ENCODE results near the gene FIGN. TPM values are rescaled to one million over a fixed set of nuclear protein-coding genes. Genes with fewer than 3 reads are reported as not detected.

Gene FIGN
- total and polyA plus RNA-seq, 10 of the 15 experiments (the other 5 are each of a cell fraction or from before 2014, with no cell fraction given) = under 0.01 to 0.01 TPM; not detected in 8

DNA sequence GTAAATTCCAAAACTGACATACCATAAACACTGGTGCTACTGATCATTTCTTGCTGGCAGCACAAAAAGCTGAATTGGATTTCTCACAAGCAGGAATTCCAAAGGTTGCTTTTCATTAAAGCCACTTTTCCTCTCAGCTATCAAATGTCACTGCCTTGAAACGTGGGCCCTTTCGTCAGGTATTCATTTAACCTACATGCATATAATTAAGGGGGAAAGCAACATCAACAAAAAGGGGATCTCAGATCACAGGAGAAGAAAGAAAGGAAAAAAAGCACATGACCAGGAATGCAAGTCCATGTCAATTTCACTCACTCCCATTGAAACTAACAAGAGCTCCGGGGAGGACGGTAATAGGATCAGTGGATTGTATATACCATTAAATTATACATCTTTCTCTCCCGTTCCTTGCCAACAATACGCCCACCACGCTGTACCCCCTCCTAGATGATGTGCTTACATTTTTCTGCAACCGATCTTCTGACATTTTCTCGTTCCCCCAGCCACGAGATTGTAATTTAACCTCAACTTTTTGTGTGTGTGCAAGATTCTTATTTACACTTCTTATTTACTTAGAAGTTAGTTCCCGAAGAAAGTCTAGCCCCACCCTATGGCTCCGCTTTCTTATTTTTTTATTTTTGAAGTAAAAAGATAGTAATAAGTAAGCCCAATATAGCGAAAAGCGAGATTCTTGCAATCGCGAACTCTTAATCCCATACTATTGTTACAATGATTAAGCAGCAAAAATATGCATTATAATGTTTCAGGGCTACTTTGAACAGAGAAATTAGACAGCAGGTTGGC, 725 bp downstream of the FIGN start:
- no peaks in the 10 kb centered on the region for H3K36me3 ChIP-seq (ENCODE audit: control insufficient read depth in 2 of 2, insufficient read depth in 2 of 2, low read length in 1 of 2)
- H3K4me1 ChIP-seq (ENCODE audit: control insufficient read depth, insufficient read depth, low read length) = no peaks in the 10 kb centered on the region
- H3K79me2 ChIP-seq (ENCODE audit: control insufficient read depth, insufficient read depth, low read length) = no peaks in the 10 kb centered on the region
- FAIRE-seq = no peak
- intact Hi-C loops (cut with micrococcal nuclease; ENCODE audit: unreplicated experiment) = no loop called here
- RAD21 ChIA-PET (ENCODE audit: unreplicated experiment) = no interaction called here
- H3K27me3 ChIP-seq (replicated peaks in 1 of 2; ENCODE audit: control insufficient read depth in 2 of 2, insufficient read depth in 2 of 2, low read length in 1 of 2) = peaks cover 5 to 9% of the 10 kb centered on the region in 2 experiments
- WGBS (ENCODE audit: insufficient coverage, insufficient replicate concordance, low lambda C conversion rate, missing lambda C conversion rate) = 38% methylated on average over 16 of the region's 16 CpGs
- H4K20me1 ChIP-seq (ENCODE audit: control insufficient read depth, insufficient read depth) = no peaks in the 10 kb centered on the region
- H3K4me3 ChIP-seq = no peak overlapping the region
- no peak overlapping the region for H3K4me2 ChIP-seq (ENCODE audit: control insufficient read depth, insufficient read depth)
- H2AFZ ChIP-seq (ENCODE audit: control insufficient read depth, low read depth, low read length) = no peak overlapping the region
- no TSS peak for BruUV-seq (replicated peaks)
- POLR2A ChIA-PET = no interaction called here
- no peak overlapping the region for H3K27ac ChIP-seq (ENCODE audit: control insufficient read depth, insufficient read depth)
- in situ Hi-C loops (cut with MboI) = no loop called here
- DNase-seq (ENCODE audit: low read depth, low spot score) = no peak
- no peak for ATAC-seq
- no peak overlapping the region for H3K9ac ChIP-seq (ENCODE audit: control insufficient read depth, insufficient read depth, low read length)
- no peak for TF ChIP-seq ETV6 (conservative IDR thresholded peaks at IDR 0.05 in 1 of 2, IDR thresholded peaks at IDR 0.05 in 1 of 2; ENCODE audit: borderline replicate concordance in 1 of 2, low read depth in 1 of 2)
- no peaks in the 10 kb centered on the region for H3K9me3 ChIP-seq (replicated peaks; ENCODE audit: control insufficient read depth, insufficient read depth, low read length)
- CTCF ChIA-PET = no interaction called here
- SMC1A ChIA-PET (ENCODE audit: uncharacterized antibody, unreplicated experiment) = no interaction called here

DNA sequence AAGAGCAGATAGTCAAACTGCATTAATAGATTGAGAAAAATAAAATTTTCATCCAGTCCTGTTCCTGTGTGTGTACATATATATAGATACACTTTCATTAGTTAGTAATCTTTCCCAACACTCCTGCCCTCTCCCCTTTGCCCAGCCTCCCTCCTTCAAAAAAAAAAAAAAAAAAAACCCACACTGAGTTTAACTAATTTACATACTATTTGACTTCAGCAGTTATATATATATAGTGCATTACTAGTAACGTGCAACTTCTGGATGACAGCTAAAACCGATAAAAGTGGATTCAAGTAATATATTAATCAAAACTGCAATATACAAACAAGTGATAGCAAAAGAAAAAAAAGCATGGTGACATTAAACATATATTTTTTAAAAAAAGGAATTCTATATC, 1.4 kb downstream of the FIGN start:
- in situ Hi-C loops (cut with MboI) (no loop called here), intact Hi-C loops (cut with micrococcal nuclease; ENCODE audit: unreplicated experiment) (no loop called here)
- POLR2A ChIA-PET = no interaction called here
- Histone ChIP-seq H3K4me2 (ENCODE audit: control insufficient read depth, insufficient read depth) (no peak overlapping the region), H3K9ac (ENCODE audit: control insufficient read depth, insufficient read depth, low read length) (no peak overlapping the region), H3K27ac (ENCODE audit: control insufficient read depth, insufficient read depth) (no peak overlapping the region), H3K4me3 (no peak overlapping the region), H3K27me3 (replicated peaks in 1 of 2; ENCODE audit: control insufficient read depth in 2 of 2, insufficient read depth in 2 of 2, low read length in 1 of 2) (peaks cover 5 to 9% of the 10 kb centered on the region in 2 experiments), H3K4me1 (ENCODE audit: control insufficient read depth, insufficient read depth, low read length) (no peaks in the 10 kb centered on the region), H3K79me2 (ENCODE audit: control insufficient read depth, insufficient read depth, low read length) (no peaks in the 10 kb centered on the region), H4K20me1 (ENCODE audit: control insufficient read depth, insufficient read depth) (no peaks in the 10 kb centered on the region), H2AFZ (ENCODE audit: control insufficient read depth, low read depth, low read length) (no peak overlapping the region), H3K9me3 (replicated peaks; ENCODE audit: control insufficient read depth, insufficient read depth, low read length) (no peaks in the 10 kb centered on the region), H3K36me3 (ENCODE audit: control insufficient read depth in 2 of 2, insufficient read depth in 2 of 2, low read length in 1 of 2) (no peaks in the 10 kb centered on the region)
- no peak for FAIRE-seq
- BruUV-seq (replicated peaks) = no TSS peak
- SMC1A ChIA-PET (ENCODE audit: uncharacterized antibody, unreplicated experiment) = no interaction called here
- CTCF ChIA-PET = no interaction called here
- DNase-seq (ENCODE audit: low read depth, low spot score) = no peak
- WGBS (ENCODE audit: insufficient coverage, insufficient replicate concordance, low lambda C conversion rate, missing lambda C conversion rate) = 0% methylated on average over 2 of the region's 2 CpGs
- RAD21 ChIA-PET (ENCODE audit: unreplicated experiment) = no interaction called here
- ATAC-seq = no peak
- TF ChIP-seq FOXK2 (IDR thresholded peaks at IDR 0.05) (no peak), CHD4 (IDR thresholded peaks at IDR 0.05) (no peak), SMAD5 (IDR thresholded peaks at IDR 0.05; ENCODE audit: low read depth) (no peak), IKZF1 (conservative IDR thresholded peaks at IDR 0.05) (no peak), IKZF2 (IDR thresholded peaks at IDR 0.05) (no peak), CREM (IDR thresholded peaks at IDR 0.05; ENCODE audit: low read depth) (no peak), EGR1 (IDR thresholded peaks at IDR 0.05; ENCODE audit: borderline replicate concordance in 1 of 2, low read depth in 2 of 2, low read length in 2 of 2) (no peak), DPF2 (IDR thresholded peaks at IDR 0.05) (no peak), BCL11A (IDR thresholded peaks at IDR 0.05; ENCODE audit: low read depth, low read length) (no peak), RCOR1 (conservative IDR thresholded peaks at IDR 0.05; ENCODE audit: low read depth, low read length) (no peak), TCF7 (IDR thresholded peaks at IDR 0.05; ENCODE audit: borderline replicate concordance) (no peak)
- TF ChIP-seq, protein P1, sequence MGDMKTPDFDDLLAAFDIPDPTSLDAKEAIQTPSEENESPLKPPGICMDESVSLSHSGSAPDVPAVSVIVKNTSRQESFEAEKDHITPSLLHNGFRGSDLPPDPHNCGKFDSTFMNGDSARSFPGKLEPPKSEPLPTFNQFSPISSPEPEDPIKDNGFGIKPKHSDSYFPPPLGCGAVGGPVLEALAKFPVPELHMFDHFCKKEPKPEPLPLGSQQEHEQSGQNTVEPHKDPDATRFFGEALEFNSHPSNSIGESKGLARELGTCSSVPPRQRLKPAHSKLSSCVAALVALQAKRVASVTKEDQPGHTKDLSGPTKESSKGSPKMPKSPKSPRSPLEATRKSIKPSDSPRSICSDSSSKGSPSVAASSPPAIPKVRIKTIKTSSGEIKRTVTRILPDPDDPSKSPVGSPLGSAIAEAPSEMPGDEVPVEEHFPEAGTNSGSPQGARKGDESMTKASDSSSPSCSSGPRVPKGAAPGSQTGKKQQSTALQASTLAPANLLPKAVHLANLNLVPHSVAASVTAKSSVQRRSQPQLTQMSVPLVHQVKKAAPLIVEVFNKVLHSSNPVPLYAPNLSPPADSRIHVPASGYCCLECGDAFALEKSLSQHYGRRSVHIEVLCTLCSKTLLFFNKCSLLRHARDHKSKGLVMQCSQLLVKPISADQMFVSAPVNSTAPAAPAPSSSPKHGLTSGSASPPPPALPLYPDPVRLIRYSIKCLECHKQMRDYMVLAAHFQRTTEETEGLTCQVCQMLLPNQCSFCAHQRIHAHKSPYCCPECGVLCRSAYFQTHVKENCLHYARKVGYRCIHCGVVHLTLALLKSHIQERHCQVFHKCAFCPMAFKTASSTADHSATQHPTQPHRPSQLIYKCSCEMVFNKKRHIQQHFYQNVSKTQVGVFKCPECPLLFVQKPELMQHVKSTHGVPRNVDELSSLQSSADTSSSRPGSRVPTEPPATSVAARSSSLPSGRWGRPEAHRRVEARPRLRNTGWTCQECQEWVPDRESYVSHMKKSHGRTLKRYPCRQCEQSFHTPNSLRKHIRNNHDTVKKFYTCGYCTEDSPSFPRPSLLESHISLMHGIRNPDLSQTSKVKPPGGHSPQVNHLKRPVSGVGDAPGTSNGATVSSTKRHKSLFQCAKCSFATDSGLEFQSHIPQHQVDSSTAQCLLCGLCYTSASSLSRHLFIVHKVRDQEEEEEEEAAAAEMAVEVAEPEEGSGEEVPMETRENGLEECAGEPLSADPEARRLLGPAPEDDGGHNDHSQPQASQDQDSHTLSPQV (IDR thresholded peaks at IDR 0.05) = no peak
